HG02943 (cell line): ENCODE data around the gene TENT4A.

Experiments used
- ATAC-seq: cut with Tn5 transposase; IDR thresholded peaks from one replicate; pipeline ENCODE4 v1.9.1; 2021; ENCODE audit warnings: mild to moderate bottlenecking, low read depth, moderate library complexity; ENCODE audit not compliant: unreplicated experiment

TENT4A gene

DNA sequence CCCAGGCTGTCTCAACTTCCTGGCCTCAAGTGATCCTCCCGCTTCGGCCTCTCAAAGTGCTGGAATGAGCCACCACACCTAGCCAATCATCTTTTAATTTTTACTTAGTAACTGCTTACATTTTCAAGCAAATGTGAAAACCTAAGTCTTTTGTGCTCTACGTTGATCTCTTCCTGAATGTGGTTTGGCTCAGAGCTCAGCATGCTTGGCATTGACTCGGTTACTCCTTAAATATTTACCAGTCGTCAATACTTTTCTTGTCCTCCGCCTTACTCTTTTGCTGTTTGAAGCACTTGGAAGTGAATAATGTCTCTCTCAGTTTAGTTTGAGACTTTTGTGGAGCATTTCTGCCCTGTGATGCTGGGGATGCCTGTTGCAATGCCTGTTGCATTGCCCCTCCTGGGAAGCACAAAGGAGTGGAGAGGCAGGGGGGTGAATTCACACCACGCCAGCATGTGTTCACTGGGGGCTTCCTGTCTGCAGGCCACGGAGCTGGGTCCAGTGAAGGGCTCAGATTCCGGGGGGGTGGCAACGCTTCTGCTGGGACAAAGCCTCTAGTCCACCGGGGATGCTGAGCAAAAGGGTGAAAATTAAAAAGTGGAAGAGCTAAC is 13.1 kb upstream of the TENT4A start:
- ATAC-seq, result no peak

DNA sequence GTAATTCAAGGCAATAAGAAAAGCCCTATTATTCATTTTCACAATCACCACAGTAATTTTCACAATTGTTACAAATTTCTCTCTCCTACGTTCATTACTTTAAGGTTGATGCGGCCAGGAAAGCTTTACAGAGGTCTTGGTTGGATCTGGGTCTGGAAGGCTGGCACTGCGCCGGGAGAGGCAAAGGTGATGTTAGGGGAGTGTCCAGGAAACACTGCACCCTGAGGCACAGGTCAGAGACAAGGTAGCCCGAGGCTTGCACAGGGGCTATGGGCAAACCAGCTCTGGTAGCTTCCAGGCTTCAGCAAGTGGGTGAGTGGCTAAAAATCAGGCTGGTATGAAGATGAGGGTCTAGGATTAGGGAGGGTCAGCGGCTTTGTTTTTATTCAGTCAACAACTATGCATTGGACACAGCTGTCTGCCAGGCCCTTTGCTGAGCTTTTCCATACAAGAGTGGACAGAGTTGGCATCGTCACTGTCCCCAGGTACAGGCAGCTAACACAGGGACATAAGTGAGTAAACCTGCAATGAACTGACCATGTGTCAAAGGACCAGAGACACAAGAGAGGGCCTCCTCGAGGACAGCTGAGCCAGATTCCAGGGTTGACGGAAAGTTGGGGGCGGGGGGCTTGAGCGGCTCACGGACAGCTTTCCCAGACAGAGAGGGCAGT is 12.4 kb upstream of the TENT4A start:
- ATAC-seq, result no peak

DNA sequence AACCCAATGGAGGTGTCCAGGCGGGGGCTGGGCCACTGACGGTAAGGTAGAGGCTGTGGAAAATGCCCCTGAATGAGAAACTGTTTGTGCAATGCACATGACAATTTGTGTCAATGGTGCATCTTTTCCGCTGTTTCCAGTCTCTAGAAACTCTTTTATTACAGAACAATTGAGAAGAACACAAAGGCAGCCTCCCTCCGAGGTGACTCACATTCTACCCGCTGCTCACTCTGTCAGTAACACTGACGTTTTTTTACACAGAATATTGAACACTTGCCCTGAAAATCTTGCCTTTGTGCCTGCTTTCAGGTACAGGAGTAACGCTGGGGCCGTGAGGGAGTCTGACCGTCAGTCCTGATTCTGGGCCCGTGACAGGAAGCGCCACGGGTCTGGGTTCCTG is 11.7 kb upstream of the TENT4A start:
- ATAC-seq, result no peak

DNA sequence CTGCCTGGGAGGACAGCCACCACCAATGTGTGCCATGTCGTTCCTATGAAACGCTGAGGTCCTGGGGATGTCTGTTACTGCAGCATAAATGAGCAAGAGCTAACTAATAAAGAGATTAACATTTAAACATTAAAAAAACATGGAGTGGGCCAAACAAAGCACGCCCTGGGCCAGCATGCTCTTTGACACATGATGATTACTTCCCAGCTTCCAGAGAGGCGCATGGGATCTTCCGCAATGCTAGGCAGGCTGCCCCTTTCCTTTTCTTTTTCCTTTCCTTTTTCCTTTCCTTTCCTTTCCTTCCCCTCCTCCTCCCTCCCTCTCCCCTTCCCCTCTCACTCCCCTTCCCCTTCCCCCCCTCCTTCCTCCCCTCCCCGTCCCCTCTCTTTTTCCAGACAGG is 10.6 kb upstream of the TENT4A start:
- no peak for ATAC-seq

DNA sequence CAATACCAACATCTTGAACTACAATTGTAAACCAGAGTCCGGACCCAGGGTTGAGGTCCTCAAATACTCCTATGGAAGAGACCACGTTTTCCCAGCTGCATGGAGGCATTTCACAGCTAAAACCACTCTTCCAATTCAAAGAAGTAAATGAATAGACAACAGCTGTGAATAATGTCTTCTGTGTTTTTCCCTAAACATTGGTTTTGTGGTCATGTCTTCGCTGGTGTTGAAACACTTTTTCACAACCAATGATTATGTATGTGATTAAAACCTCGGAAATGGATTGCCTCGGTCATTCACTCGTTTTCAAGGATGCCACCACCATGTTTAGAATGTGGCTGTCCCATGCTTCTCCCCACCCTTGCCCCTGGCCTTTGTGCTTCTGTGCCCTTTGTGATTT is 9.4 kb upstream of the TENT4A start:
- no peak for ATAC-seq

DNA sequence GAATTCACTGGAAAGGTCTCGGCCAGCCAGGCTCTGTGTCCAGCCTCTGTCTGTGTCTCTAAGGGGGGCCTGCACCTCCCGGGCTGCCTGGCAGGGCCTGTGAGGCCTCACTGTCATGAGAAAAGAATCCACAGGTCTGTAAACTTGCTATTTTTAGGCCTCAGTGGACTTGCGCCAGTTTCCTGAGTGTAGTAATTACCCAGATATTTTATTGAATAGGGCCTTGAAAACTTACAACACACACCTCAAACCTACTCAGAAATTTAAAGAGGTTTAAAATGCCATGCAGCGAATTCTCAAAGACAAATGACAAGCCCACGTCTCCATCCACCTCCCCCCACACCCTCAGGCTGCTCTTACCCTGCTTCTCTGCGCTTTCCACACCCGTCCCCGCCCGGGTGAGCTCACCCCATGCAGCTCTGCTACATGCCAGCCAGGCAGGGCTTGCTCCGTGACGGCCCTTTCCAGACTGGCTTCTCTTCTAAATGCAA is 8.8 kb upstream of the TENT4A start:
- no peak for ATAC-seq

DNA sequence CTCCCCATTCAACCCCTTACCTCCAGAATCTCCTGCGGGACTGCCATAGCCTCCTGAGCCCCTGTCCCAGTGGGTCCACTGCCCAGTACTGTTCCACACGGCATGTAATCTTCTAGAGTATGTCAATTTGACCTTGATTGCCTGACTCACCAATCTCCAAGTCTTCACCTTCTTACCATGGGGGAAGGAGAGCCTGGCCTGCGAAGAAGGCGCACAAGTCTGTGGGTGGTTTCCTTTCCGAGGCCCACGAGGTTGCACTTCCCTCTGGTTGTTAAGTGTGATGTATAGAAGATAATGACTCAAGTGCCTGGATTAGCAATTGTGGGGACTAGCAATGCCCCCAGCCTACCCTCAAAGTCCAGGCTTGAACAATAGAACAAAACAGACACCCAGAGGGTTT is 8.1 kb upstream of the TENT4A start:
- no peak for ATAC-seq

DNA sequence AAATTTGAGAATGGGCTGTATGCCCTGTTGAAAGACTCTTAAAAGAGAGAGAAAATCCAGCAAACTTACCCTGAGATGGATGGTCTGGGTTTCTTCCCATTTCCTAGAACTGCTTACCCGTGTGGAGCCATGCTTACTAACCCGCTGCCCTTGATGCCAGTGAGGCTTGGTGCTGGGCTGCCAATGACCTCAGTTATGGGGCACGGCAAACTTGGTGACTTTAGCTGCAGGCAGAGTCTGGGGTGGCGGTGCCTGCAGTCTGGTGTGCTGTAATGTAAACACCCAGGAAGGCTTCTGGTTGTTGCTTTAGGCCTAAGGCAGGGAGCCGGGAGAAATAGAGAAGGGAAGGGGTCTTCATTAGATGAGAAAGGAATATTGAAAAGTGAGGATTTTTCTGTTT is 7.3 kb upstream of the TENT4A start:
- ATAC-seq, result no peak

DNA sequence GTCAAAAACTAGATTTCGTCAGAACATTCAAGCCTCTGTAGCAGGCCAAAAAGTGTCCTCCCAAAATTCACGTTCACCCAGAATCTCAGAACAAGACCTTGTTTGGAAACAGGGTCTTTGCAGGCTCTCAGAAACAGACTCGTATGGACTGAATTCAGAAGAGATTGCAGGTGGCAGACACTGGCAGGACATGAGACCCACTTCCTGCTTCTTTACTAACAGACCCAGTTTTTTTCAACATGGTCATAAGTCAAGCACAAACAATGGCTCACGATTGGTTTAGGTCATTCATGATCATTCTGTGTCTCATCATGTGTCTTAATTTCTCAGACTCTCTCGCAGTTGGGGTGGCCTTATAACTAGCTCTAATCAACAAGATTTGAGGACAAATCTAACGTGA is 5.4 kb upstream of the TENT4A start:
- ATAC-seq, result no peak

DNA sequence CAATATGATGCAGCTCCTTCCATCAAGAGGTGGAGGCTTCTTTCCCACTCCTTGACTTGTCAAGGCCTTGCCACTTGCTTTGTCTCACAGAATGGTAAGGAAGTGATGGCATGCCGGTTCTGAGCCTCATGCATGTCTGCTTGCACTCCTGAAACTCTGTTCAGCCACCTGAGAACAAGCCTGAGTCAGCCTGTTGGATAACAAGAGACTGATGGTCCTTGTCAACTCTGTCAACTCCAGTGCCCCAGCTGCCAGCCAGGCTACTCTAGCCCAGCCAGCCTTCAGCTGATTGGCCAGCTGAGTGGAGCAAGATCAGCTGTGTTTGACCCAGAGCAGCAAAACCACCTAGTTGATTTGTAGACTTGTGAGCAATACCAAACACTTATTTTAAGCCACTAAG is 4.4 kb upstream of the TENT4A start:
- ATAC-seq, result no peak

DNA sequence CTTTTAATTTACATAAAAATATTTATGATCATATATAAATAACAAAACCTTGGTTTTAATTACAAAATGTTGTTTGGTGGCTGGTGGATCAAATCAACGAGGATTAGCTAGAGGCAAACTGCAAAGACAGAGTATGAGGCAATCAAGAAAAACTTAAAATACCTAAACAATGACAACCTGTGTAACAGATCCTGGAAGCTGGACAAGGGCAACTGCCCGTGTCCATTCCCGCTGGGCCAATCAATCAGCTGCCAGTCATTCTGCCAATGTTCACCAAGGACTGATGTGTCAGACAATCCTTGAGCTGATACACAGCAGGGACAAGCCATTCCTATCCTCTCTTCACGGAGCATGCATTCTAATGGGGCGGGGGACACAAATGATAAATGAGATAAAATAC is 3.2 kb upstream of the TENT4A start:
- no peak for ATAC-seq

DNA sequence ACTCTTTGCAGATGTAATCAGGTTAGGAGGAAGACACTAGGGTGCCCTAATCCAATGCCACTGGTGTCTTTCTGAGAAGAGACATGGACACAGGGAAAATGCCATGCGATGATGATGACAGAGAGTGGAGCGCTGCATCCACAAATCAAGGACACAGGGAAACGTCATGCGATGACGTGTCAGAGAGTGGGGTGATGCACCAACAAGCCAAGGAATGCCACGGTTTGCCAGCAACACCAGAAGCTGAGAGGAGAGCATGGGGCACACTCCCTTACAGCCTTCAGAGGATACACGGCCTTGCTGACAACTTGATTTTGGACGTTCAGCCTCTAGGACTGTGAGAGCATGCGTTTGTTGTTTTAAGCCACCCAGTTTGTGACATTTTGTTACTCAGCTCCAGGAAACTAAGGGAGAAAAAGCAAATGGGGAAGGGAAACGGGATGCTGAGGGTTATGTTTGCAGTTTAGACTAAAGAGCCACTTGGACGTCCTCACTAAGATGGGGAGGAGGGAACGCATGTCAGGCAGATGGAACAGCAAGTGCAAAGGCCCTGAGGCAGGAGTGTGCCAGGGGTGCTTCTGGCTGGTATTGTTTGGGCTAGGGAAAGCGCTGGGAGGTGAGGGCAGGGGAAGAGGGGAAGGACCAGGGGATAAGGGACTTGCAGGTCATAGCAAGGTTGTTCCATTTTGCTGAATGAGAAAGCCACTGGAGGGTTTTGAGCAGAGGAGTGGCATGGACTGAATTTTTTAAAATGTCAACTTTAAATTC is 2.5 kb upstream of the TENT4A start:
- no peak for ATAC-seq

DNA sequence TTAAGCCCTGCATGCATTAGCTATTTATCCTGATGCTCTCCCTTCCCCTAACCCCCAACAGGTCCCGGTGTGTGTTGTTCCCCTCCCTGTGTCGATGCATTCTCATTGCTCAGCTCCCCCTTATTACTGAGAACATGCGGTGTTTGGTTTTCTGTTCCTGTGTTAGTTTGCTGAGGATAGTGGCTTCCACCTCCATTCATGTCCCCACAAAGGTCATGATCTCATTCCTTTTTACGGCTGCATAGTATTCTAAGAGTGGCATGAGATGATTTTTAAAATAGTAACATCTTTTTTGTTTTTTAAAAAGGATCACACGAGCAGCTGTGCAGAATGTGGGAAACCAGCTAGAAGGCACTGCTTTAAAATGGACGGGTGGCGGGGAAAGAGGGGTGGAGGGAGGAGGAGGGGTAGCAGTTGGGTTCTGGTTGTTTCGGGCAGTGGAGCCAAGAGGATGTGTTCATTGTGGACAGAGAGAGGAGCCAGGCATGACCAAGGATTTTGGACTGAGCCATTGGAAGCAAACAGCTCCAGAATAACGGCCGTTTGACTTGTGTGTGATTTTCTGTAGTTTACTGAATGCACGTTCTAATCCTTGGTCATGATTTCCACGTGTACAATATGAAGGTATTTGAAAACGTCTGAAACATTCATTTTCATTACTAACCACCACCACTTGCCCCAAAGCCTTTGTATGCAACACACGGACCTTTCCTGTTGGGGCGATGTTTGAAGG is 1.7 kb upstream of the TENT4A start:
- no peak for ATAC-seq

DNA sequence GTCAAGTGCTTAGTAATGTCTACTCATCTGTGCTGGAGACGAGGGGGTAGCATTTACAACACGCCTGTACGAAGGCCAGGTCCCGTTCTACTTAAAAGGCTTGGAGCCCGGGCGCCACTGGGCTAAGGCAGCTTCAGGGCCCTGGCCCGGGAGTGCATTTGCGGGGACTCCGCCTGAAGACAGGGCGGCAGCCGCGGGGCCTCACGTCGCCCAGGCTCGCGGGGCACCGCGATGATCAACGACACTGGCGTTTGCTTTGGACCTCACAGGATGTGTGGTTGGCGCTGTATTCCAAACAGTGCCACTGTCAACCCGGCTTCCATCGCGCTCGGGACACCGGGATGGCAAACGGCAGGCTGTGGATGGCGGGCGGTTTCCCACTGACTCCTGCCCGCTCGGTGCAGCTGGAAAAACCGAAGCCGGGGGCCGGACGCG is 1.1 kb upstream of the TENT4A start:
- ATAC-seq, result peak; percentile 17

DNA sequence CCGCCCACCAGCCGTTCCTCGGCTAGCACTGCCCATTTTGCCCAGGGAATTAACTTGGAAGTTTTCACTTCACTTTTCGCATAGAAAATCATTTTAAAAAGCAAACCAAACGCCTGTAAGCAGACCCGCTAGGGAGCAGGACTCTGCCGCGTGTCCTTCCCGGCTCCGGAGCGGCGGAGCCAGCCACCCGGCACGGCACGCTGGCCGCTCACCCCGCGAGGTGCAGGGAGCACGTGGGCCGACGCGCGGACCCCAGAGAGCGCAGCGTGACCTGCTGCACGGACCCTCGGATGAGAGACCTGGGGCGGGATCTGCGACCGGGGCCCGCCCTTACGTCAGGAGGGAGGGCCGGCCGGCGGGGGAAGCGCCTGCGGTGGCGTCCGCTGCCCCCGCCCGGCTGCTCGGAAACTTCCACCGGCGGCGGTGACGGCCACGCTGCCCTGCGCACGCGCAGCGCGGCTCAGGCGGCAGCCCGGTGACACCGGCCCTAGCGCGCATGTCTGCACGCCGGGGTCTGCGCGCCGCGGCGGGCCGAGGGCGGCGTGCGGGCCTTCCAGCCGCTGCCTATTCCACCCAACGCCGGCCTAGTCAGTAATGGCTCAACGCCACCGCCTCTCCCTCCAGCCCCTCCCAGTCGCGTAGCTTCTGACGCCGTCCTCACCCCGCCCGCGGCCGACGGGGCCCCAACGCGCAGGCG is 507 bp upstream of the TENT4A start:
- peak; percentile 54 for ATAC-seq

DNA sequence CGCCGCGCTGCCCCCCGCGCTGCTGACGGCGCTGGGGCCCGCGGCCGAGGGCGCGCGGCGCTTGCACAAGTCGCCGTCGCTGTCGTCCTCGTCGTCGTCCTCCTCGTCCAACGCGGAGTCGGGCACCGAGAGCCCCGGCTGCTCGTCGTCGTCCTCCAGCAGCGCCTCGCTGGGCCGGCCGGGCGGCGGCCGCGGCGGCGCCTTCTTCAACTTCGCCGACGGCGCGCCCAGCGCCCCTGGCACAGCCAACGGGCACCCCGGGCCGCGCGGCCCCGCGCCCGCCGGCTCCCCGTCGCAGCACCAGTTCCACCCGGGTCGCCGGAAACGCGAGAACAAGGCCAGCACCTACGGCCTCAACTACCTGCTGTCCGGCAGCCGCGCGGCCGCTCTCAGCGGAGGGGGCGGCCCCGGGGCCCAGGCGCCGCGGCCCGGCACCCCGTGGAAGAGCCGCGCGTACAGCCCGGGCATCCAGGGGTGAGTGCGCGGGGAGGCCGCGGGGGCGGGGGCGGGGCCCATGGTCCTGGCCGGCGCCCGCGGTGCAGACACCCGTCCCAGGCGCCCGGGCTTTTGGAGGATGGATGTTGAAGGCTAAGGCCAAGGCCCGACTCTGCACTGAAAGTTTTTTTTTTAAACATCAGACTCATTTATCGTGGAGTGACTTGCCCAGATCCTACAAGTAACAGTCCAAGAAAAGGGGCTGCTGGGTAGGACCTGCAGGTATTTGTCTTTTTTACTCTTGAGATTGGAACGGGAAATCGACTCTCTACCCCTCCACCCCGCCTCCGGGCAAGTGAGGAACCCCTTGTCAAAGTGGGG is 1.2 kb downstream of the TENT4A start:
- ATAC-seq, result no peak

DNA sequence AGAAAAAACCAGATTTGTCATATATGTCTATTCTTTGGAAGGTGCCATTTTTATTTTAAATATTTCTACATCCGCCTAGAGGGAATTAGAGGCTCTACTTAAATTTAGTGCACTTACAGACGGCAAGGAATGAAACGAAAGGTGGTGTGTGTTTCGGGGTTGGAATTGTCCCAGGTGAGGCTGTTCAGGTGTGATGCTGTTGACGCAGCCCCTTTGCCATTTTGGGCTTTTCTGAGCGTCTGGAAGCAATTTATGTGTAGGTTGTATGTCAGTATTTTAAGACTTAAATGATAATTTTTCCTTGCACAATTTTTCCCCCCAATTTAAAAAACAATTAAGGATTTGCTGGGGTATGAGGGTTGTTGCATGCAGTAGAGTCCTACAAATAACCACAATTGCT is 2.0 kb downstream of the TENT4A start:
- ATAC-seq, result no peak

DNA sequence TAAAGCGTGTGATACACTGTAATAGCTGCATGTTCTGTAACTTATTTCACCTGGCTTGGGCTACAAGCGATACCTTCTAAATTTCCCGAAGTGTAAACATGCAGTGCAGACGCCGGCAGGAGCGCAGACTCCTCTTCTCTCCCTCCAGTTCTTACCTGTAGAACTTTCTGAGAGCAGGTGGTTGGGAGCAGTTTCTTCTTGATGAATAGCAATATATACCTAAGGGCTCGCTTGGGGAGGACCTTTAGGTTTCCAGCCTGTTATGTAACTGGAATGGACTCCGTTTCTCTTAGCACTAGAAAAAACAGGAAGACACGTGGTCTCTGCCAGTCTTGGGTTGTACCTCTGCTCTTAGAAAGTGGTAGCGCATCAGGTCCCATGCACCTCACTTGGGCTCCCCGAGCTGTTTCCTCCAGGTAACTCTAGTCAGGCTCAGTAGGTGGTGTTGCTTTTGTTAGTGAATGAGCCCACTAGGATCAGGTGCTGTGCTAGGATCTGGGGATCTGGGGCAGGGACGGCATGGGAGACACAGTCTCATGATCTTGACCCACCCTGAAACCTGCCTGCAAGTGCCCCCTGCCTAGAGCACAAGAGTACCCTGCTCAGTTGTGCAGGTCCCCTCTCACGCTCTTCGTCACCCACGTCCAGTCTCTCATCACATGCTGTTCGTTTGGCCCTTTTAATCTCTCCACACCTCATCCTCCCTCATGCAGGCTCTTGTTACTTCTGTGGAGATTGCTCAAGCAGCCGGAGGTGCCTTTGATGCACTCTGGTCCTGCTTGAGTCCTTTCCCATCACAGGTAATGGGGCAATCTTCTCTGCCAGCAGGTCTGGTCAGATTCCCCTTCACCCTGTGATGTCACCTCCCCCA is 2.8 kb downstream of the TENT4A start:
- ATAC-seq, result no peak
